ENCODE results near the gene INPP5A. TPM values are rescaled to one million over a fixed set of nuclear protein-coding genes. Genes with fewer than 3 reads are reported as not detected.

INPP5A gene
- total and polyA plus RNA-seq, 7 donors: 15.1 to 48.8 (median 40.9) TPM

GRCh38 chr10:132646443-132647097 is 109.0 kb downstream of the INPP5A start:
- Histone ChIP-seq H3K27ac (no peak overlapping the region), H3K36me3 (ENCODE audit: insufficient read depth in 1 of 2, low read depth in 1 of 2) (peaks cover 0 to 16% of the 10 kb centered on the region in 2 donors), H3K9me3 (no peaks in the 10 kb centered on the region), H3K27me3 (ENCODE audit: insufficient read depth in 3 of 3, low read length in 2 of 3) (no peaks in the 10 kb centered on the region), H3K4me1 (no peaks in the 10 kb centered on the region), H3K4me3 (no peak overlapping the region)
- no peak for TF ChIP-seq CTCF (IDR thresholded peaks at IDR 0.05)
- intact Hi-C loops (cut with DNase I): loop anchor here in 1 of 2 donors (10.0 kb wide), 1 partner anchor 432 kb away; no protein-coding TSS in a partner anchor
- 93 to 96% (median 96%) methylated on average over 31 of the region's 31 CpGs for WGBS, 3 donors
- ATAC-seq: no peak
- DNase-seq: peak; percentile 10 to 51

- H3K9me3 ChIP-seq: no peaks in the 10 kb centered on the region
- no peak for TF ChIP-seq CTCF (IDR thresholded peaks at IDR 0.05)
- H3K4me1 ChIP-seq: no peaks in the 10 kb centered on the region
- peaks cover 0 to 21% of the 10 kb centered on the region in 2 donors for H3K36me3 ChIP-seq (ENCODE audit: insufficient read depth in 1 of 2, low read depth in 1 of 2)
- H3K27me3 ChIP-seq (ENCODE audit: insufficient read depth in 3 of 3, low read length in 2 of 3): no peaks in the 10 kb centered on the region
- 86 to 90% (median 88%) methylated on average over 13 of the region's 13 CpGs for WGBS, 3 donors
- ATAC-seq (no peak), DNase-seq (peak in 1 of 2 donors; percentile 1)
- no peak overlapping the region for H3K4me3 ChIP-seq
- no peak overlapping the region for H3K27ac ChIP-seq
- intact Hi-C loops (cut with DNase I): loop anchor here in 1 of 2 donors (10.0 kb wide), 1 partner anchor 433 kb away; no protein-coding TSS in a partner anchor
These were observed 109.8 kb downstream of the INPP5A start for GRCh38 chr10:132647424-132647823.

DNA sequence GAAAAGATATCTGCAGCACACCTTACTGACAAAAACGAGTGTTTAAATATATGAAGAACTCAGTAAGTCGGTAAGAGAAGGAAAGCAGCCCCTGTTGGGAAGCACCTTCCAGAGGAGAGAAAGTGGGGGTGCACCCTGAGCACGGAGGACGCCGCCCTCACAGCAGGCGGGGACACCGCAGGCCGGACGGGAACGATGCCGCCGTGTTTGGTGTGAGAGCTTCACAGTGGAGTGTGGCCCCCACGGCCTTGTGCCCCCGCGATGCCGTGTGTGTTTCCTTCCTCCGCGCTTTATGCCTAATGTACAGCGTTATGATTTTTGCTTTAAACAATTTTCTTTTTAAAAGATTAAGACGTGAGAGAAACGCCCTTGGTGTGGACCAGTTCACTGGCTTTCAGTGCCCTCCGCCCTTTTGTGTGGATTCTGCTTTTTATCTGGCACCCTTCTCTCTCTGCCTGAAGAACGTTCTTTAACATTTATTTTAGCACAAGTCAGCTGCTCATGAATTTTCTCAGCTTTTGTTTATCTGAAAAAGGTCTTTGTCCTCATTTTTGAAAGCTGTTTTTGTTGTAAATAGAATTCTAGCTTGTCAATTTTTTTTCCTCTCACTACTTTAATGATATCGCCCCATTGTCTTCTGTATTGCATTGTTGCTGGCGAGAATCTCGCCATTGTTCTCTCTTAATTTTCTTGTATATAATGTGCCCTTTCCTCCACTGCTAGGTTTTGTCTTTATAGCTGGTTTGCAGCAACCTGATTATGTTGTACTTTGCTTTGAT is 110.7 kb downstream of the INPP5A start:
- WGBS, 3 donors: 88 to 89% (median 89%) methylated on average over 26 of the region's 26 CpGs
- Histone ChIP-seq H3K27ac (no peak overlapping the region), H3K27me3 (ENCODE audit: insufficient read depth in 3 of 3, low read length in 2 of 3) (no peaks in the 10 kb centered on the region), H3K4me1 (no peaks in the 10 kb centered on the region), H3K9me3 (no peaks in the 10 kb centered on the region), H3K4me3 (no peak overlapping the region), H3K36me3 (ENCODE audit: insufficient read depth in 1 of 2, low read depth in 1 of 2) (peaks cover 0 to 30% of the 10 kb centered on the region in 2 donors)
- peak in 1 of 2 donors; percentile 7 for DNase-seq
- intact Hi-C loops (cut with DNase I): loop anchor here in 1 of 2 donors (10.0 kb wide), 1 partner anchor 433 kb away; no protein-coding TSS in a partner anchor
- no peak for TF ChIP-seq CTCF (IDR thresholded peaks at IDR 0.05)
- no peak for ATAC-seq

DNA sequence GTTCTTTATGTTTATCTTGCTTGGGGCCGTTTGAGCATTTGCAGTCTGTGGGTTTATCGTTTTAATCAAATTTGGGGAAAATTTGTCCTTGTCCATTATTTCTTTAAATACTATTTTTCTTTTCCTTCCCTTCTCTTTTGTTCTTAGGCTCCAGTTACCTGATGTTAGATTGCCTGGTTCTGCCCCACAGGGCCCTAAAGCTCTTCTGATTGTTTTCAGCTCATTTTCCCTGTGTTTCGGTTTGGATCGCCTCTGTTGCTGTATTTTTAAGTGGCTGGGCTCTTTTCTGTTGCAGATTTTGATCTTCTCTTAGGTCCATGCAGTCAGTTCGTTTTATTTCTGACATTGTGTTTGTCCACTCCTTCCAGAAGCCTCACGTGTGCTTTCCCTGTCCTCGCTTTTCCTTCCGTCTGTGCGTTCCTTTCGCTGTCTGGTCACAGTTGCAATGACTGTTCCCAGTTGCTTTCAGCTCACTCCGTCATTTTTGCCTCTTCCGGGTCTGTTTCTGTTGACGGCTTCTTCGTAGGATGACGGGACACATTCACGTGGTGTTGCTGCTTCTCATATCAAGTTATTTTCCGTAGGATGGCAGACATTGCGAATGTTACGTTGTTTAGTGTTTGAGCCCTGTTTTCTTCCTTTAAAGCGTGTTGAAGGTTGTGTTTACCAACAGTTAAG is 111.4 kb downstream of the INPP5A start:
- 94 to 96% (median 94%) methylated on average over 20 of the region's 20 CpGs for WGBS, 3 donors
- intact Hi-C loops (cut with DNase I): loop anchor here in 1 of 2 donors (10.0 kb wide), 1 partner anchor 434 kb away; no protein-coding TSS in a partner anchor
- H3K27ac ChIP-seq: no peak overlapping the region

More for the DNA sequence above, 111.4 kb downstream of the INPP5A start:
- DNase-seq: peak in 1 of 2 donors; percentile 1
- no peak for TF ChIP-seq CTCF (IDR thresholded peaks at IDR 0.05)
- H3K4me1 ChIP-seq: no peaks in the 10 kb centered on the region
- peaks cover 0 to 31% of the 10 kb centered on the region in 2 donors for H3K36me3 ChIP-seq (ENCODE audit: insufficient read depth in 1 of 2, low read depth in 1 of 2)
- H3K4me3 ChIP-seq: no peak overlapping the region
- H3K27me3 ChIP-seq (ENCODE audit: insufficient read depth in 3 of 3, low read length in 2 of 3): no peaks in the 10 kb centered on the region
- H3K9me3 ChIP-seq: no peaks in the 10 kb centered on the region
- ATAC-seq: no peak
